ENCODE data around the gene TRIP10.

The TRIP10 gene

DNA sequence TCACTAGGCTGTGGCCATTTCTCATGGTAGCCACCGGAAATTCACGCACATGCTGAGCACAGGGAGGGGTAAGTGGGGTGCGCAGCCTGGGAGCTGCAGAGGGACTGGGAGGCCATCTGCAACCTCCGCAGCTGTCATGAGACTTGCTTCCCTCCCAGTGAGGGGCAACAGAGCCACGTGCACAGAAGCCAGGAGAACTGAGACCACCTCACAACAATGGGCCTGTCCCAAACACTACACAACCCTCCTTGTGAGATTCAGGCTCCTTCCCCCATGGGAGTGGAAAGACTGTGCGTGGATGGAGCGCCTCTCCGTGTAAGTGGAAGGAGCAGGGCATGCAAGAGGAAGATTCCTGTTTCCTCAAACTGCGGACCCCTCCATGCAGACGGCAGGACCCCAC, 27.9 kb upstream of the TRIP10 start:
- Histone ChIP-seq H3K27ac (ENCODE audit: low read length) (no peak overlapping the region), H3K9ac (ENCODE audit: low read length in 2 of 2) (no peak overlapping the region), H3K36me3 (ENCODE audit: control insufficient read depth in 2 of 2, insufficient read depth in 2 of 2, low read length in 2 of 2) (no peaks in the 10 kb centered on the region), H3K4me1 (ENCODE audit: control insufficient read depth, insufficient read depth, low read length) (no peaks in the 10 kb centered on the region), H3K27me3 (ENCODE audit: control insufficient read depth in 1 of 2, insufficient read depth in 2 of 2, low read length in 2 of 2) (peaks cover 19 to 23% of the 10 kb centered on the region in 2 donors), H3K9me3 (ENCODE audit: control insufficient read depth in 2 of 2, low read length in 2 of 2) (no peaks in the 10 kb centered on the region), H3K4me3 (ENCODE audit: low read length in 2 of 2) (no peak overlapping the region)

DNA sequence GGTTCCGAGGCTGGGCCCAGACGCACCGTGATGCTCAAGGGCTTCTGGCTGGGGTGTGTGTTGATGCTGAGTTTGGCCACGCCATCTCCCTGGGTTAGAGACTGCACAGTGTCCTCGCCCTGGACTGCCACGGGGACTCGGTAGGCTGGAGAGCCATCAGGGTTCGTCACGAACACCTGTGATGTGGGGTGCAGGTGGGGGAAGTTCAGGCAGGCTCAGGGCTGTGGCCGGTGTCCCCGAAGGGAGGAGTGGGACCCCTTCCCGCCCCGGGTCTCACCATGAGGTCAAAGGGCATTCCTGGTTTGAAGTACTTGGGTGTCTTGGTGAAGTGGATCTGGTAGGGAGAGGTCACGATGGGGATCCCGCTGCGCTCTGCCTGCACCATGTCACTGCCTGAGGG, 27.2 kb upstream of the TRIP10 start:
- H3K27me3 ChIP-seq (ENCODE audit: control insufficient read depth in 1 of 2, insufficient read depth in 2 of 2, low read length in 2 of 2) = peaks cover 23% of the 10 kb centered on the region in 2 donors
- no peaks in the 10 kb centered on the region for H3K9me3 ChIP-seq (ENCODE audit: control insufficient read depth in 2 of 2, low read length in 2 of 2)
- H3K9ac ChIP-seq (ENCODE audit: low read length in 2 of 2) = no peak overlapping the region
- H3K4me3 ChIP-seq (ENCODE audit: low read length in 2 of 2) = no peak overlapping the region
- H3K36me3 ChIP-seq (ENCODE audit: control insufficient read depth in 2 of 2, insufficient read depth in 2 of 2, low read length in 2 of 2) = peaks cover 0 to 3% of the 10 kb centered on the region in 2 donors
- H3K4me1 ChIP-seq (ENCODE audit: control insufficient read depth, insufficient read depth, low read length) = no peaks in the 10 kb centered on the region
- H3K27ac ChIP-seq (ENCODE audit: low read length) = no peak overlapping the region

DNA sequence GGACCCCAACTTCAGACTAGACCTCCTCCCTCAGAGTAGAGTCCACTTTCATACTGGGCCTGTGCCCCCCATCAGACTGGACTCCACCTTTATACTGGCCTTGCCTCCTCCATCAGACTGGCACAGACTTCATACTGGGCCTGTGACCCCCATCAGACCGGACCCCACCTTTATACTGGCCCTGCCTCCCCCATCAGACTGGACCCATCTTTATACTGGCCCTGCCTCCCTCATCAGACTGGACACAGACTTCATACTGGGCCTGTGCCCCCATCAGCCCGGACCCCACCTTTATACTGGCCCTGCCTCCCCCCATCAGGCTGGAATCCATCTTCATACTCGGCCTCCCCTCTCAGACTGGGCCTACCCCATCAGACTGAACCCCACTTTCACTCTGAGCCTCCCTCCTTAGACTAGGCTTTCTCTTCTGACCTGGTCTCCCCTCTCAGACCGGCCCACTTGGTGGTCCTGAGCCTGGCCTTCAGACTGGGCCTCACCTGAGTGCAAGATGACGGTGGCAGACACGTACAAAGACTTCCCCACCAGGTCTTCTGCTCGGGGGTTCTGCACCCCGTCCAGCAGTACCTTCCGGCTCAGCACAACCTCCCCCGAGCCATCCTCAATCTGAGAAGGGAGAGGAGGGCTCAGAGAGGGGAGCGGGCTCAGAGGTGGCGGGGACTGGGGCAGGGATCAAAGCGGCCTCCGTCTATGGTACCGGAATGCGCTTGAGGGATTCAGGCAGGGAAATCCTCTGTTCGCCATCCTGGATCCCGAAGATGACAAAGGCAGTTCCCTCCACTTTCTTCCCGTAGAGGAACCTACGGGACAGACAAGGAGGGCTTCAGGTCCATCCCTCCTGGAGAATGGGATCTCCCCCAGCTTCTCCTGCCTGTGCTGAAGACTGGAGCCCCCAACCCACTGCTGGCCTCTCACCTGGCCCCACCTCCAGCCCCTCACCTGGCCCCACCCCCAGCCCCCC, 26.5 kb upstream of the TRIP10 start:
- Histone ChIP-seq H3K4me3 (ENCODE audit: low read length in 2 of 2) (no peak overlapping the region), H3K36me3 (ENCODE audit: control insufficient read depth in 2 of 2, insufficient read depth in 2 of 2, low read length in 2 of 2) (peaks cover 0 to 3% of the 10 kb centered on the region in 2 donors), H3K9ac (ENCODE audit: low read length in 2 of 2) (no peak overlapping the region), H3K4me1 (ENCODE audit: control insufficient read depth, insufficient read depth, low read length) (no peaks in the 10 kb centered on the region), H3K9me3 (ENCODE audit: control insufficient read depth in 2 of 2, low read length in 2 of 2) (no peaks in the 10 kb centered on the region), H3K27ac (ENCODE audit: low read length) (no peak overlapping the region), H3K27me3 (ENCODE audit: control insufficient read depth in 1 of 2, insufficient read depth in 2 of 2, low read length in 2 of 2) (peaks cover 23 to 25% of the 10 kb centered on the region in 2 donors)

DNA sequence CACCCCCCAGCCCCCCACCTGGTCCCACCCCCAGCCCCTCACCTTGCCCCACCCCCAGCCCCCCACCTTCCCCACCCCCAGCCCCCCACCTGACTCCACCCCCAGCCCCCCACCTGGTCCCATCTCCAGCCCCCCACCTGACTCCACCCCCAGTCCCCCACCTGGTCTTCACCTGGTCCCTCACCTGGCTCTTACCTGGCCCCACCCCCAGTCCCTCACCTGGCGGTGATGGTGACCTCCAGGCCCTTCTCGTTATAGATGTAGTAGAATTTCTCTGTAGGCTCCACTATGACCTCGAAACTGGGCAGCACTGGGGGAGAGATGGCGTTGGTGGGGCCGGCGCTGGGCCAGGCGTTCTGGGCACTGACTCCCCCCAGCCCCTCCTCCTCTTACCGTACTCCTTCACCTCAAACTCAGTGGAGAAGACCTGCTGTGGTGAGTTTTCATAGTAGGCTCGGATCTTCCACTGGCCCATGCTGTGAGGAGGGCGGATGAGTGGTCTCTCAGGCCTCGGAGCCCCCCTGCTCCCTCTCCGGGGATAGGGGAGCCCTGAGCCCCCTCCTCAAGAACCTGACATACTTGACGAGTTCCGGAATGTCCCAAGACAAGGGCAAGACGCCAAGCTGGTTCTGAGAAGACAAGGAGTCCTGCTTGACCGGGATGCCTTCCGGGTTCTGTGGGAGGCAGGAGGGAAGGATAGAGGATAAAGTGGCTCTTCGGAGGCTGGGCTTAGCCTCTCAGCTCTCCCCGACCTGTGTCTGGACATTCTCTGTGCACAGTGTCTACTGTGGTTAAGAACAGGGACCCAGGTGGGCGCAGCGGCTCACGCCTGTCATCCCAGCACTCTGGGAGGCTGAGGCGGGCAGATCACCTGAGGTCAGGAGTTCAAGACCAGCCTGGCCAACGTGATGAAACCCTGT, 25.4 kb upstream of the TRIP10 start:
- H3K9ac ChIP-seq (ENCODE audit: low read length in 2 of 2) = no peak overlapping the region
- no peak overlapping the region for H3K4me3 ChIP-seq (ENCODE audit: low read length in 2 of 2)
- H3K9me3 ChIP-seq (ENCODE audit: control insufficient read depth in 2 of 2, low read length in 2 of 2) = no peaks in the 10 kb centered on the region
- H3K36me3 ChIP-seq (ENCODE audit: control insufficient read depth in 2 of 2, insufficient read depth in 2 of 2, low read length in 2 of 2) = peaks cover 0 to 3% of the 10 kb centered on the region in 2 donors
- no peak overlapping the region for H3K27ac ChIP-seq (ENCODE audit: low read length)
- H3K27me3 ChIP-seq (ENCODE audit: control insufficient read depth in 1 of 2, insufficient read depth in 2 of 2, low read length in 2 of 2) = peaks cover 23 to 25% of the 10 kb centered on the region in 2 donors
- H3K4me1 ChIP-seq (ENCODE audit: control insufficient read depth, insufficient read depth, low read length) = no peaks in the 10 kb centered on the region

DNA sequence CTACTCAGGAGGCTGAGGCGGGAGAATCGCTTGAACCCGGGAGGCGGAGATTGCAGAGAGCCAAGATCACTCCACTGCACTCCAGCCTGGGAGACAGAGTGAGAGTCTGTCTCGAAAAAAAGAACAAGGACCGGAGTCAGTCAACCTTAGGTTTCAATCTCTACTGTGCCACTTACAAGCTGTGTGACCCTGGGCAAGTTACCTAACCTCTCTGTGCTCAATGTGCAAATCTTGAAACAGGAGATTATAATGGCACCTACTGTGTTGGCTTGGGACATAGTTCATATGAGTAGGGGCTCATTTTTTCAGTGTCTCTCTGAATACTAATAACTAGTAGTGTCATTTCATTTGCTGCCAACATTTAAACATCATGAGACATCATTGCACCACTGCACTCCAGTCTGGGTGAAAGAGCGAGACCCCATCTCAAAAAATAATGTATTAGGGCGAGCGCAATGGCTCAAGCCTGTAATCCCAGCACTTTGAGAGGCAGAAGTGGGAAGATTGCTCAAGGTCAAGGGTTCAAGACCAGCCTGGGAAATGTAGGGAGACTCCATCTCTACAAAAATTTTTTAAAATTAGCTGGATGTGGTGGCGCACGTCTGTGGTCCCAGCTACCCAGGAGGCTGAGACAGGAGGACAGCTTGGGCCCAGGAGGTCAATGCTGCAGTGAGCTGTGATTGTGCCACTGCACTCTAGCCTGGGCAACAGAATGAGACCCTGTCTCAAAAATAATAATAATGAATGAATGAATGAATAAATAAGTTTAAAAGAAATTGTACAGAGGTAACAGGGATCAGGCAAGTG, 24.5 kb upstream of the TRIP10 start:
- Histone ChIP-seq H3K9ac (ENCODE audit: low read length in 2 of 2) (no peak overlapping the region), H3K36me3 (ENCODE audit: control insufficient read depth in 2 of 2, insufficient read depth in 2 of 2, low read length in 2 of 2) (peaks cover 0 to 3% of the 10 kb centered on the region in 2 donors), H3K9me3 (ENCODE audit: control insufficient read depth in 2 of 2, low read length in 2 of 2) (no peaks in the 10 kb centered on the region), H3K4me1 (ENCODE audit: control insufficient read depth, insufficient read depth, low read length) (no peaks in the 10 kb centered on the region), H3K27ac (ENCODE audit: low read length) (no peak overlapping the region), H3K4me3 (ENCODE audit: low read length in 2 of 2) (no peak overlapping the region), H3K27me3 (ENCODE audit: control insufficient read depth in 1 of 2, insufficient read depth in 2 of 2, low read length in 2 of 2) (peaks cover 21 to 23% of the 10 kb centered on the region in 2 donors)

DNA sequence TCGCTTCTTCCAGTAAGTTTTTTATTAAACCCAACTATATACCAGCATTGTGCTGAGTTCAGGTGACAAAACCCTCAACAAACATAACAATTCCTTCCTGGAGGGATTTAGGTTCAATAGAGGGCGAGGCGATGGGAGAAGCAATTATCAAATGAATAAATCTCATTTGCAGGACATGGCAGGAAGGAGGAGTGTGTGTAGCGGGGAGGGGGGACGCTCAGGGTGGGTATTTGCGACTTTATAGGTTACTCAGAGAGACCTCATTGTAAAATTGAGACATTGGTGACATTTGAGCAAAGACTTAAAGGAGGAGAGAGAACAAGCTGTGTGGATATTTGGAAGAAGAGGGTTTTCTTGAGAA, 22.9 kb upstream of the TRIP10 start:
- H3K9ac ChIP-seq (ENCODE audit: low read length in 2 of 2) = no peak overlapping the region

DNA sequence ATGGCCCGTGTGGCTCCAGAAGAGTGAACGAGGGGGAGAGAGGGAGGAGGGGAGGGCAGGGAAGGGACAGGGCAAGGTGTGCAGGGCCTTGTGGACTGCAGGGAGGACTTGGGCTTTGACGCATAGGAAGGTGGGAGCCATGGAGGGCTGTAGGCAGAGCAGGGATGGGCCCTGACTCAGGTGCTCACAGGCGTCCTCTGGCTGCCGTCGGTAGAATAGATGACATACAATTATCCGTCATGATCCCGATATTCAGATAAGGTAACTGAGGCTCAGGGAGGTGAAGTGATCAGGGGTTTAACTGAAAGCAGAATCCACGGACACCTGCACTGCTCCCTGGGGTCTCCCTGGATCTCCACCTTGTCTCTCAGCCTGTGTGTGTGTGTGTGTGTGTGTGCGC, 22.4 kb upstream of the TRIP10 start:
- Histone ChIP-seq H3K27ac (ENCODE audit: low read length) (no peak overlapping the region), H3K27me3 (ENCODE audit: control insufficient read depth in 1 of 2, insufficient read depth in 2 of 2, low read length in 2 of 2) (peaks cover 9 to 14% of the 10 kb centered on the region in 2 donors), H3K4me3 (ENCODE audit: low read length in 2 of 2) (no peak overlapping the region), H3K9ac (ENCODE audit: low read length in 2 of 2) (no peak overlapping the region), H3K4me1 (ENCODE audit: control insufficient read depth, insufficient read depth, low read length) (no peaks in the 10 kb centered on the region), H3K36me3 (ENCODE audit: control insufficient read depth in 2 of 2, insufficient read depth in 2 of 2, low read length in 2 of 2) (peaks cover 0 to 3% of the 10 kb centered on the region in 2 donors), H3K9me3 (ENCODE audit: control insufficient read depth in 2 of 2, low read length in 2 of 2) (no peaks in the 10 kb centered on the region)

More for the DNA sequence above, 22.9 kb upstream of the TRIP10 start:
- no peaks in the 10 kb centered on the region for H3K4me1 ChIP-seq (ENCODE audit: control insufficient read depth, insufficient read depth, low read length)
- no peak overlapping the region for H3K27ac ChIP-seq (ENCODE audit: low read length)
- H3K36me3 ChIP-seq (ENCODE audit: control insufficient read depth in 2 of 2, insufficient read depth in 2 of 2, low read length in 2 of 2) = peaks cover 0 to 3% of the 10 kb centered on the region in 2 donors
- no peaks in the 10 kb centered on the region for H3K9me3 ChIP-seq (ENCODE audit: control insufficient read depth in 2 of 2, low read length in 2 of 2)
- no peak overlapping the region for H3K4me3 ChIP-seq (ENCODE audit: low read length in 2 of 2)
- peaks cover 12 to 18% of the 10 kb centered on the region in 2 donors for H3K27me3 ChIP-seq (ENCODE audit: control insufficient read depth in 1 of 2, insufficient read depth in 2 of 2, low read length in 2 of 2)

DNA sequence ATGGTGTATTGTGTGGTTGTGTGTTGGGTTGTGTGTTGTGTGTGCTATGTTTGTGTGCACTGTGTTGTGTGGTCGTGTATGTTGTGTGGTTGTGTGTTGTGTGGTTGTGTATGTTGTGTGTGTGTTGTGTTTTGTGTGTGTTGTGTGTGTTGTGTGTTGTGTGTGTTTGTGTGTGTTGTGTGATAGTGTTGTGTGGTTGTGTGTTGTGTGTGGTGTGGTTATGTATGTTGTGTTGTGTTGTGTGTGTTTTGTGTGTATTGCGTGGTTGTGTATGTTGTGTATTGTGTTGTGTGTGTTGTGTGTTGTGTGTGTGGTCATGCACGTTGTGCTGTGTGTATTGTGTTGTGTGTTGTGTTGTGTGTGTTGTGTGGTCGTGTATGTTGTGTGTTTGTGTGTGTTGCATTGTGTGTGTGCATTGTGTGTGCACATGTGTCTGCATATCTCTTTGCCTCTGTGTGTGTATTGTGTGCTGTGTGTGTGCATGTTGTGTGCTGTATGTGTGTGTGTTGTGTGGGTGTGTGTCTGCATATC, 22.0 kb upstream of the TRIP10 start:
- H3K9ac ChIP-seq (ENCODE audit: low read length in 2 of 2) = no peak overlapping the region
- no peaks in the 10 kb centered on the region for H3K4me1 ChIP-seq (ENCODE audit: control insufficient read depth, insufficient read depth, low read length)
- H3K4me3 ChIP-seq (ENCODE audit: low read length in 2 of 2) = no peak overlapping the region
- peaks cover 7 to 12% of the 10 kb centered on the region in 2 donors for H3K27me3 ChIP-seq (ENCODE audit: control insufficient read depth in 1 of 2, insufficient read depth in 2 of 2, low read length in 2 of 2)
- no peak overlapping the region for H3K27ac ChIP-seq (ENCODE audit: low read length)
- peaks cover 0 to 3% of the 10 kb centered on the region in 2 donors for H3K36me3 ChIP-seq (ENCODE audit: control insufficient read depth in 2 of 2, insufficient read depth in 2 of 2, low read length in 2 of 2)
- no peaks in the 10 kb centered on the region for H3K9me3 ChIP-seq (ENCODE audit: control insufficient read depth in 2 of 2, low read length in 2 of 2)

DNA sequence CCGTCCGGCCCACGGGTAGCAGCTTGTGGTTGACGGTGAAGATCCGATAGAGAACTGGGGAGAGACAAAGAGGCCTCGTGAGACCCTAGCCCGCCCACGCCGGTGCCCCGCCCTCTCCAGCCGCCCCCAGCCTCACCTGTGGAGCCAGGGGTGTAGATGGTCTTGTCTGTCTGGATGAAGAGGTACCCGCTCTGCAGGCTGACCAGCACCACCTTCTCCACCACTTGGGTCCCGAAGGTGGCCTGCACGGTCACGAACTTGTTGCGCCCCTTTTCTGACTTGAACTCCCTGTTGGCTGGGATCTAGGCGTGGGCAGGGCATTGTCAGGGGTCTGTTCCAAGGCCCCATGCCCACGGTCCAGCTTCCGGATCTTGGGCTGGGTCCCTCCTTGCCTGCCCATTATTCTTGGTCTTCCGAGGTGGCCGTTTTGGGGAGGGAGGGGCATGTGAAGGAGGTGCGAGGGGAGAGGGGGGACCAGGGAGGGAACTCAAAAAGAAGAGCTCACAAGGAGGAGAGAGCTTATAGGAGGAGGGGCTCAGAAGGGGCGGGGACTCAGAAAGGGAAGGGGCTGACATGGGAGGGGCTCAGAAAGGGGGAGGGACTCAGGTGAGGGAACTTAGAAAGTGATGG, 21.3 kb upstream of the TRIP10 start:
- Histone ChIP-seq H3K27me3 (ENCODE audit: control insufficient read depth in 1 of 2, insufficient read depth in 2 of 2, low read length in 2 of 2) (peaks cover 7 to 12% of the 10 kb centered on the region in 2 donors), H3K4me1 (ENCODE audit: control insufficient read depth, insufficient read depth, low read length) (no peaks in the 10 kb centered on the region), H3K9ac (ENCODE audit: low read length in 2 of 2) (no peak overlapping the region), H3K4me3 (ENCODE audit: low read length in 2 of 2) (no peak overlapping the region), H3K36me3 (ENCODE audit: control insufficient read depth in 2 of 2, insufficient read depth in 2 of 2, low read length in 2 of 2) (peaks cover 0 to 3% of the 10 kb centered on the region in 2 donors), H3K9me3 (ENCODE audit: control insufficient read depth in 2 of 2, low read length in 2 of 2) (no peaks in the 10 kb centered on the region), H3K27ac (ENCODE audit: low read length) (no peak overlapping the region)

All from stomach smooth muscle (tissue), 2 donors.